ENCODE measurements around the gene PELI2. TPM values are rescaled to one million over a fixed set of nuclear protein-coding genes. Genes with fewer than 3 reads are reported as not detected.

The PELI2 gene
- total RNA-seq, 1 experiment from 2014 or later = 2.0 TPM

- ATAC-seq (no peak), DNase-seq (ENCODE audit: low read depth, low spot score) (no peak)
- H4K20me1 ChIP-seq (ENCODE audit: insufficient read depth) = no peaks in the 10 kb centered on the region
- H3K27me3 ChIP-seq (ENCODE audit: insufficient read depth, low read length) = peaks cover 85% of the 10 kb centered on the region
- no peak for TF ChIP-seq CBX3 (IDR thresholded peaks at IDR 0.05; ENCODE audit: low read depth)
- TF ChIP-seq EZH2 (IDR thresholded peaks at IDR 0.05) = no peak
- no peak for TF ChIP-seq TCF7L2 (IDR thresholded peaks at IDR 0.05; ENCODE audit: borderline replicate concordance, extremely low read depth, insufficient read depth, insufficient read length)
- TF ChIP-seq, protein P1, sequence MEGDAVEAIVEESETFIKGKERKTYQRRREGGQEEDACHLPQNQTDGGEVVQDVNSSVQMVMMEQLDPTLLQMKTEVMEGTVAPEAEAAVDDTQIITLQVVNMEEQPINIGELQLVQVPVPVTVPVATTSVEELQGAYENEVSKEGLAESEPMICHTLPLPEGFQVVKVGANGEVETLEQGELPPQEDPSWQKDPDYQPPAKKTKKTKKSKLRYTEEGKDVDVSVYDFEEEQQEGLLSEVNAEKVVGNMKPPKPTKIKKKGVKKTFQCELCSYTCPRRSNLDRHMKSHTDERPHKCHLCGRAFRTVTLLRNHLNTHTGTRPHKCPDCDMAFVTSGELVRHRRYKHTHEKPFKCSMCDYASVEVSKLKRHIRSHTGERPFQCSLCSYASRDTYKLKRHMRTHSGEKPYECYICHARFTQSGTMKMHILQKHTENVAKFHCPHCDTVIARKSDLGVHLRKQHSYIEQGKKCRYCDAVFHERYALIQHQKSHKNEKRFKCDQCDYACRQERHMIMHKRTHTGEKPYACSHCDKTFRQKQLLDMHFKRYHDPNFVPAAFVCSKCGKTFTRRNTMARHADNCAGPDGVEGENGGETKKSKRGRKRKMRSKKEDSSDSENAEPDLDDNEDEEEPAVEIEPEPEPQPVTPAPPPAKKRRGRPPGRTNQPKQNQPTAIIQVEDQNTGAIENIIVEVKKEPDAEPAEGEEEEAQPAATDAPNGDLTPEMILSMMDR (IDR thresholded peaks at IDR 0.05 in 2 of 3, conservative IDR thresholded peaks at IDR 0.05 in 1 of 3; ENCODE audit: borderline replicate concordance in 1 of 3, insufficient read depth in 1 of 3, low read depth in 2 of 3, low read length in 2 of 3) = no peak
- TF ChIP-seq RAD21 (IDR thresholded peaks at IDR 0.05; ENCODE audit: low read depth) = no peak
- no peak for TF ChIP-seq YY1 (IDR thresholded peaks at IDR 0.05; ENCODE audit: extremely low read depth, insufficient replicate concordance, low read depth, low read length)
- no peak for TF ChIP-seq ATF3 (IDR thresholded peaks at IDR 0.05)
- no peak for TF ChIP-seq POLR2AphosphoS5 (IDR thresholded peaks at IDR 0.05; ENCODE audit: low read depth, low read length)
- no peak for TF ChIP-seq FOSL1 (IDR thresholded peaks at IDR 0.05; ENCODE audit: low read depth)
- H3K4me1 ChIP-seq (ENCODE audit: control insufficient read depth in 1 of 2, insufficient read depth in 2 of 2, low read length in 2 of 2) = no peaks in the 10 kb centered on the region
- H3K79me2 ChIP-seq (ENCODE audit: insufficient read depth, low read length) = no peaks in the 10 kb centered on the region
- ChIA-PET RAD21 (ENCODE audit: low non-redundant PET in 1 of 2, low total read pairs in 2 of 2, uncharacterized antibody in 2 of 2, unreplicated experiment in 2 of 2) (no interaction called here), POLR2A (no interaction called here), CTCF (no interaction called here)
- H3K9me2 ChIP-seq (ENCODE audit: insufficient read depth) = no peaks in the 10 kb centered on the region
- H3K9me3 ChIP-seq (ENCODE audit: control insufficient read depth in 1 of 2, insufficient read depth in 1 of 2, low read depth in 1 of 2, low read length in 2 of 2) = no peaks in the 10 kb centered on the region
- no peak overlapping the region for H2AFZ ChIP-seq (ENCODE audit: low read depth, low read length, poor library complexity, severe bottlenecking)
- no peaks in the 10 kb centered on the region for H3K36me3 ChIP-seq (ENCODE audit: control insufficient read depth in 1 of 2, insufficient read depth in 2 of 2, low read length in 2 of 2)
- H3K4me2 ChIP-seq (ENCODE audit: low read length) = no peak overlapping the region
- no peak overlapping the region for H3K4me3 ChIP-seq (replicated peaks in 1 of 2; ENCODE audit: low read depth in 1 of 2, low read length in 2 of 2)
- H3K9ac ChIP-seq (ENCODE audit: low read length) = no peak overlapping the region
- BruUV-seq (replicated peaks) = no TSS peak
- no peak overlapping the region for H3K27ac ChIP-seq (ENCODE audit: low read depth, low read length)
- intact Hi-C loops (cut with micrococcal nuclease) = no loop called here
Observed at GRCh38 chr14:56147449-56147848, 29.2 kb downstream of the PELI2 start.
